PC-9 (cell line): Measurements from ENCODE around the gene DLG1. TPM values are rescaled to one million over a fixed set of nuclear protein-coding genes. Genes with fewer than 3 reads are reported as not detected.

Source experiments
- Bru-seq: library from RNA; stranded (reverse); fragments of 400-500 nt; gene quantifications from one replicate; lab custom pipeline; 2021; lab: Mats Ljungman, UMichigan
- BruChase-seq, 2 experiments: library from RNA; stranded (reverse); fragments of 400-500 nt; gene quantifications; one replicate each; lab custom pipeline; 2021; lab: Mats Ljungman, UMichigan
- BruUV-seq: library from RNA; stranded (reverse); fragments of 400-500 nt; replicated peaks from 2 replicates; lab custom pipeline; 2021; lab: Mats Ljungman, UMichigan
- CTCF ChIA-PET: fragments of 300-600 bp; sonication (Branson Sonifier 250); formaldehyde crosslinking; loops from one replicate; lab custom pipeline; 2022; ENCODE audit warnings: antibody characterized with exemption; lab: Charles Lee
- POLR2A ChIA-PET: fragments of 300-600 bp; sonication (Branson Sonifier 250); formaldehyde crosslinking; loops from one replicate; lab custom pipeline; 2022; ENCODE audit warnings: antibody characterized with exemption; ENCODE audit not compliant: unreplicated experiment; lab: Charles Lee
- DNase-seq, 2 experiments: peaks; one replicate each; pipeline versions ENCODE4 v3.0.0 to v3.0.0-alpha.2; 2015 to 2022; ENCODE audit warnings: mixed read lengths in 1 of 2
- H2AFZ ChIP-seq: fragments of 200-600 bp; sonication (generic); 2 replicates; pipeline ENCODE4 v1.8.1; 2017; ENCODE audit warnings: antibody characterized with exemption
- H3F3A ChIP-seq: fragments of 200-600 bp; sonication (generic); 2 replicates; pipeline ENCODE4 v1.8.1; 2017; ENCODE audit warnings: antibody characterized with exemption, mild to moderate bottlenecking, low read depth; ENCODE audit not compliant: insufficient read depth
- H3K27ac ChIP-seq: fragments of 200-600 bp; sonication (generic); 2 replicates; pipeline ENCODE4 v1.6.1; 2016; ENCODE audit warnings: mixed run types
- H3K27me3 ChIP-seq: fragments of 200-600 bp; sonication (generic); 2 replicates; pipeline ENCODE4 v1.6.1; 2016; ENCODE audit warnings: low read depth, mixed run types; ENCODE audit not compliant: insufficient read depth
- H3K36me3 ChIP-seq: fragments of 200-600 bp; sonication (generic); 2 replicates; pipeline ENCODE4 v1.6.1; 2016; ENCODE audit warnings: low read depth, mixed run types
- H3K4me1 ChIP-seq: fragments of 200-600 bp; sonication (generic); replicated peaks from 2 replicates; pipeline ENCODE4 v1.6.1; 2016; ENCODE audit warnings: mixed run types; ENCODE audit not compliant: insufficient read depth
- H3K4me2 ChIP-seq: fragments of 200-600 bp; sonication (generic); 2 replicates; pipeline ENCODE4 v1.6.1; 2017; ENCODE audit warnings: mixed run types
- H3K4me3 ChIP-seq: fragments of 200-600 bp; sonication (generic); 2 replicates; pipeline ENCODE4 v1.6.1; 2016; ENCODE audit warnings: mixed run types
- H3K79me2 ChIP-seq: fragments of 200-600 bp; sonication (generic); 2 replicates; pipeline ENCODE4 v1.6.1; 2017; ENCODE audit warnings: low read depth, mixed run types
- H3K9me2 ChIP-seq: fragments of 200-600 bp; sonication (generic); 2 replicates; pipeline ENCODE4 v1.8.1; 2017; ENCODE audit warnings: mild to moderate bottlenecking; ENCODE audit not compliant: insufficient read depth
- H3K9me3 ChIP-seq: fragments of 200-600 bp; sonication (generic); 2 replicates; pipeline ENCODE4 v1.8.1; 2016; ENCODE audit warnings: low read depth; ENCODE audit not compliant: insufficient read depth
- H4K20me1 ChIP-seq: fragments of 200-600 bp; sonication (generic); 2 replicates; pipeline ENCODE4 v1.8.1; 2017; ENCODE audit not compliant: insufficient read depth
- EZH2 ChIP-seq: fragments of 200-600 bp; sonication (generic); IDR thresholded peaks from 2 replicates; pipeline ENCODE4 v1.8.0; 2017; ENCODE audit warnings: antibody characterized with exemption, low read depth
- intact Hi-C: fragments of 100-400 bp; cut with micrococcal nuclease; formaldehyde crosslinking; loops from one replicate; pipeline ENCODE4 v1.10.0; 2022; ENCODE audit not compliant: unreplicated experiment
- long read RNA-seq: library from polyadenylated mRNA; stranded (forward); transcript quantifications from one replicate; pipeline ENCODE4 v2.0.0, GENCODE V29; 2022
- total RNA-seq: library from RNA; stranded (reverse); gene quantifications from 2 replicates; pipeline ENCODE4 v1.2.3, GENCODE V29; 2021
- TF ChIP-seq, protein P1 (sequence below): fragments of 200-600 bp; sonication (generic); conservative IDR thresholded peaks from 2 replicates; pipeline ENCODE4 v1.6.1; 2017; ENCODE audit warnings: mixed run types, antibody characterized with exemption, mild to moderate bottlenecking, moderate library complexity

Gene DLG1
- total RNA-seq (193 and 201 TPM in 2 replicates), Bru-seq, nascent RNA (percentile 99 among the genes with signal in this experiment), BruChase-seq, experiment 1, labeled RNA remaining after a 2-hour chase (percentile 98 among the genes with signal in this experiment), BruChase-seq, experiment 2, labeled RNA remaining after a 6-hour chase (percentile 89 among the genes with signal in this experiment)
- long read RNA-seq, full-length matches to known transcripts: 3 of 97 reads
- long read RNA-seq, partial matches to known transcripts: 19 of 97 reads
- long read RNA-seq, other reads (novel, unspliced or antisense): 75 of 97 reads

DNA sequence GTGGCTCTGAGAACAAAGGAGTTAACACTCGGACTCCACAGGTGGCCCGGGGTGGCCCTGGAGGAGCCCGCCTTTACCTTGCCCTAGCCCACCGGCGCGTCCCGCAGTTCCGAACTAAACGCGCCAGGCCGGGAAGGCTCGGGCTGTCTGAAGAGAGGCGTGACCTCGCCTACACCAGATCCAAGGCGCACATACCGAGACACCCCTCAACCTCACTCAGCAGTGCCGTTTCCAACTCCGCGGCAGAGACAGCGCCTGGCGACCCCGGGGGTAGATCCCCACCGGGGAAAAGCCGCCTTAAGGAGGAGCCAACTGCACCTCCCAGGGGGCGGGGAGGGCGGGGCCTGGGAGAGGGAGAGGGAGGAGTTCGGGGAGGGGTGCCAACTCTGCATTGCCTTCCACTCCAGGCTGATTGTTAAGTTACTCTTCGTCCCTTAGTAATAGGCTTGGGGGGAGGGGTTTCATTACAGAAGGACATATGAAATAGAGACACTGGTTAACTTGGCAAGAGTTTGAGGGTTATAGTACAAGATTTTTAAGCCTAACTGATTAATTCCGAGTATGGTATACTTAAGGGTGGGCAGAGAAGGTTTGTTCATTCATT, at the start of gene DLG1:
Gene DLG1, minus strand, starts transcription at position 272 of the 604 bp plus-strand sequence. CDS start 1,408 bp downstream, outside the sequence.
- POLR2A ChIA-PET: interaction anchor here (0.6 to 0.8 kb wide), 9 partner anchors 9 to 198 kb away, joined by 4 to 20 read pairs (median 7); no protein-coding TSS in a partner anchor
- H3K9me3 ChIP-seq: no peaks in the 10 kb centered on the region
- peak within 1 kb of the TSS; percentile 92 for H3K4me2 ChIP-seq
- peak; percentile 93 for DNase-seq
- intact Hi-C loops: loop anchor here (1.0 to 2.0 kb wide), 5 partner anchors 69 to 212 kb away; no protein-coding TSS in a partner anchor
- peaks cover 8% of the 10 kb centered on the region for H4K20me1 ChIP-seq
- no peak for TF ChIP-seq EZH2
- TF ChIP-seq, protein P1, sequence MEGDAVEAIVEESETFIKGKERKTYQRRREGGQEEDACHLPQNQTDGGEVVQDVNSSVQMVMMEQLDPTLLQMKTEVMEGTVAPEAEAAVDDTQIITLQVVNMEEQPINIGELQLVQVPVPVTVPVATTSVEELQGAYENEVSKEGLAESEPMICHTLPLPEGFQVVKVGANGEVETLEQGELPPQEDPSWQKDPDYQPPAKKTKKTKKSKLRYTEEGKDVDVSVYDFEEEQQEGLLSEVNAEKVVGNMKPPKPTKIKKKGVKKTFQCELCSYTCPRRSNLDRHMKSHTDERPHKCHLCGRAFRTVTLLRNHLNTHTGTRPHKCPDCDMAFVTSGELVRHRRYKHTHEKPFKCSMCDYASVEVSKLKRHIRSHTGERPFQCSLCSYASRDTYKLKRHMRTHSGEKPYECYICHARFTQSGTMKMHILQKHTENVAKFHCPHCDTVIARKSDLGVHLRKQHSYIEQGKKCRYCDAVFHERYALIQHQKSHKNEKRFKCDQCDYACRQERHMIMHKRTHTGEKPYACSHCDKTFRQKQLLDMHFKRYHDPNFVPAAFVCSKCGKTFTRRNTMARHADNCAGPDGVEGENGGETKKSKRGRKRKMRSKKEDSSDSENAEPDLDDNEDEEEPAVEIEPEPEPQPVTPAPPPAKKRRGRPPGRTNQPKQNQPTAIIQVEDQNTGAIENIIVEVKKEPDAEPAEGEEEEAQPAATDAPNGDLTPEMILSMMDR: 0 out of 2 replicates have a peak, but pooled peaks have one; percentile 22
- peaks cover 56% of the 10 kb centered on the region for H3K79me2 ChIP-seq
- no TSS peak for BruUV-seq
- H3K36me3 ChIP-seq: peaks cover 29% of the 10 kb centered on the region
- no peaks in the 10 kb centered on the region; the same call in 1 of the 2 replicates for H3K9me2 ChIP-seq
- peak within 1 kb of the TSS; percentile 62 for H3K4me3 ChIP-seq
- CTCF ChIA-PET: interaction anchor here (0.6 to 1.2 kb wide), 5 partner anchors 68 to 331 kb away, joined by 3 read pairs; no protein-coding TSS in a partner anchor
- peak within 1 kb of the TSS; percentile 79 for H2AFZ ChIP-seq
- no peaks in the 10 kb centered on the region for H3K27me3 ChIP-seq
- peak within 1 kb of the TSS; percentile 81 for H3K27ac ChIP-seq
- peaks cover 57% of the 10 kb centered on the region for H3K4me1 ChIP-seq
- H3F3A ChIP-seq: peaks cover 42% of the 10 kb centered on the region

DNA sequence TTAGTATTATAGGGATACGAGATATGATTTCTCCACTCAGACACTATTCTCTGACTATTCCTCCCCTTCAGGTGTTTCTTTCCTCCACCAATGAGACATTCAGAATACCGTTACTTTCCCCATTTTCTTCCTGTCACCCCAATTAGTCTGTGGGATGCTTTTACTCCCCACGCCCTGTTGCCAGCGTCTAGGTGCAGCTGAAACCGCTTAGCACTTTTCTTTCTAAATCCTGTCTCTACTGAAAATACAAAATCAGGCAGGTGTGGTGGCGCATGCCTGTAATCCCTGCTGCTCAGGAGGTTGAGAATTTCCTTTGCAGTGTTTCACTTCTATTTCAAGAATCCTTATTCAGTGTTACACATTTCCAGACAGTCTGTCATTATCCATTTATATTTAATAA, 49.6 kb upstream of the DLG1 start:
- Histone ChIP-seq H3K4me3 (no peak overlapping the region), H3K79me2 (no peaks in the 10 kb centered on the region), H3K27me3 (no peaks in the 10 kb centered on the region), H3K36me3 (no peaks in the 10 kb centered on the region), H3K4me1 (no peaks in the 10 kb centered on the region), H4K20me1 (no peaks in the 10 kb centered on the region), H2AFZ (no peak overlapping the region), H3K4me2 (no peak overlapping the region), H3K9me3 (no peaks in the 10 kb centered on the region), H3K27ac (no peak overlapping the region), H3K9me2 (no peaks in the 10 kb centered on the region), H3F3A (no peaks in the 10 kb centered on the region)
- intact Hi-C loops: no loop called here
- BruUV-seq: no TSS peak
- DNase-seq: no peak
- no peak for TF ChIP-seq EZH2
- TF ChIP-seq, protein P1: no peak
- CTCF ChIA-PET: no interaction called here
- POLR2A ChIA-PET: no interaction called here

GRCh38 chr3:197345390-197345789, 47.0 kb upstream of the DLG1 start:
- 0 out of 2 replicates have a peak, but pooled peaks cover 5% of the 10 kb centered on the region for H3F3A ChIP-seq
- DNase-seq: no peak
- BruUV-seq: no TSS peak
- H3K9me2 ChIP-seq: no peaks in the 10 kb centered on the region
- CTCF ChIA-PET: no interaction called here
- H3K27ac ChIP-seq: no peak overlapping the region
- H3K27me3 ChIP-seq: no peaks in the 10 kb centered on the region
- no peak overlapping the region for H3K4me3 ChIP-seq
- intact Hi-C loops: no loop called here
- no peaks in the 10 kb centered on the region for H3K36me3 ChIP-seq
- no peak overlapping the region for H3K4me2 ChIP-seq
- TF ChIP-seq EZH2: no peak
- TF ChIP-seq, protein P1: no peak
- no peak overlapping the region for H2AFZ ChIP-seq
- POLR2A ChIA-PET: interaction anchor here (0.6 kb wide), 1 partner anchor 171 kb away, joined by 15 read pairs; no protein-coding TSS in a partner anchor
- H3K79me2 ChIP-seq: no peaks in the 10 kb centered on the region
- peaks cover 5% of the 10 kb centered on the region for H3K4me1 ChIP-seq
- H3K9me3 ChIP-seq: no peaks in the 10 kb centered on the region
- no peaks in the 10 kb centered on the region for H4K20me1 ChIP-seq
